DMS153 (cell line): ENCODE measurements around the gene PGAM2.

Source experiments
- DNase-seq: peaks from one replicate; lab custom pipeline; 2025; lab: John Stamatoyannopoulos, UW

Gene PGAM2

DNA sequence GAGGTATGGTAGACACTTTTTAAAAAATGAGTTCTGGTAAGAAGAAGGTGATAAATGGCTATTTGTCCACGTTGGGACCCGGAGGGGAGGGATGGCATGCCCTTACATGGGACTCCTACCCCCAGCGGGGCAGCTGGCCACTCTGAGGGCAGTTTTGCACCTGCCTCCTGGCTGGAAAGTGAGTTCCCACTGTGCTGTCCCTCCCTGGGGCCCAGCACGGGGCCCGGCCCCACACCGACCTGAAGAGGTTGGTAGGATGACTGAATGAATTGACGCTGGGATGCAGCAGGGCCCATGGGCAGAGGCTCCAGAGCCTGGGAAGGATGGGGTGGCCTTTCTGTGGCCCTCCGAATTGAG lies 38.2 kb upstream of the PGAM2 start:
- DNase-seq, result no peak

GRCh38 chr7:44102846-44103565 lies 37.6 kb upstream of the PGAM2 start:
- DNase-seq, result no peak

DNA sequence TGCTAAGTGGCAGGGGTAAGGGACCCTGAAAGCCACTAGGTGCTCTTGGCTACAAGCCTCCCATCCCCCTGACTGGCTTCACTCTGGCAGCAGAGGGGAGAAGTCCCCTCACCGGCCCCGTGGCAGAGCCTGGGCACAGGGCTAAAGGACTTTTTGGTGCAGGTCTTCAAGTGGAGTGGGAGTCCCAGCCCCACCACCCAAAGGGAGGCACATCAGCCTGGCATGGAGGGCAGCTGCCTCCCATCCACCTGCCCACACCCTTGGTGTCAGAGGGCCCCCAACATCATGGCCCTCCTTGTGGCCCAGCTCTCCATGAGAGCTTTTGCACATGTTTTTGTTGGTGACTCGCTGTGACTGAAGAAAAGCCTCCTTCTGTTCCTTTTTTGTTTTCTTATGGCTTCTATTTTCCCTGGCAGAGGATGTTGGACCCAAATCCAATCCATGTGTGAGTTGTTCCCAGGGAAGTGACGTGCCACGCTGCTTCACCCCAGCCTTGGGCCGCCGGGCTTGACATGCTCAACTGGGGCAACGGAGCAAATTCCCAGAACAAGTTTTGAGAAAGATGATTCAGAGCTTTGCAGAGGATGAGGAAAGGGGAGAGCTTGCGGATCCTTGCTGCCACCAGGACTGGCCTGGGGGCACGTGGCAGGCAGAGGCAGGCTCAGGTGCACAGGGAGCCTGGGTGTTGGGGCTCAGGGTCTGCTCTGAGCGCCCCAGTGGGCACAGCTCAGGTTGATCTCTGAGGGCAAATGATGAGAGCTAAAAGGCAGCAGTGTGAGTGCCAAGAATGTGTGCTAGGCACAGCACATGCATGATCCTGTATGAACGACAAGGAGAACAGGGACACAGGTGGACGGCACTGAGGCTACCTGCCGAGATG lies 36.8 kb upstream of the PGAM2 start:
- DNase-seq, result no peak

DNA sequence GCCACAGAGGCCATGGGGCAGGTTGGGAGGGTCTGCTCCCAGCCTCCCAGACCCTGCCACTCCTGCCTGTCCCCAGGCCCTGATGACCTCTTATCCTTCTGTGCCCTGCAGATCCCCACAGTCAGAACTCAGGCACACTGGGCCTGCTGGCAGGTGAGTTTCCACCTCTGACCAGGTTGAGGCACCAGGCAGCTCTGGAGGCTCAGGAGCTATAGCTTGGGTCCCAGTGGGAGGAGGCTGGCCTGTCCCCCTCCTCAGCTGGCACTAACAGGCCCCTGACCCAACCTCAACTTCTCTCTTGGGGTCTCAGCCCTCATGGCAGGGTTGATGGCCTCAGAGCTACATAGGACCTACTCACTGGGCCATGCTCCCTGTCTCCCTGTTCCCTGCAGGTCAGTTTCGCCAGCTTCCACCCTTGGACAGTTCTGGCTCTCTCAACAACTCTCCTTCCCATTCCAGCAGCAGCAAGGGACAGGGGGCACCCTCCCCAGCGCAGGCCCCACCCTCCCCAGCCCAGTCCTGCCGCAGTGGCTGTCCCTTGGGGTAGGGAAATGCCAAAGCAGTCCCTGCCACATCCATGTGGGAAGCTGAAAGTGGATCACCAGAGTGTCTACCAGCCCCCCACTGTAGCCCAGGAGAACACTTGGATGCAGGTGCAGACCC lies 36.1 kb upstream of the PGAM2 start:
- no peak for DNase-seq

- DNase-seq, result no peak
Measured at GRCh38 chr7:44100458-44101302, 35.3 kb upstream of the PGAM2 start.

GRCh38 chr7:44099669-44100068 lies 34.3 kb upstream of the PGAM2 start:
- no peak for DNase-seq

DNA sequence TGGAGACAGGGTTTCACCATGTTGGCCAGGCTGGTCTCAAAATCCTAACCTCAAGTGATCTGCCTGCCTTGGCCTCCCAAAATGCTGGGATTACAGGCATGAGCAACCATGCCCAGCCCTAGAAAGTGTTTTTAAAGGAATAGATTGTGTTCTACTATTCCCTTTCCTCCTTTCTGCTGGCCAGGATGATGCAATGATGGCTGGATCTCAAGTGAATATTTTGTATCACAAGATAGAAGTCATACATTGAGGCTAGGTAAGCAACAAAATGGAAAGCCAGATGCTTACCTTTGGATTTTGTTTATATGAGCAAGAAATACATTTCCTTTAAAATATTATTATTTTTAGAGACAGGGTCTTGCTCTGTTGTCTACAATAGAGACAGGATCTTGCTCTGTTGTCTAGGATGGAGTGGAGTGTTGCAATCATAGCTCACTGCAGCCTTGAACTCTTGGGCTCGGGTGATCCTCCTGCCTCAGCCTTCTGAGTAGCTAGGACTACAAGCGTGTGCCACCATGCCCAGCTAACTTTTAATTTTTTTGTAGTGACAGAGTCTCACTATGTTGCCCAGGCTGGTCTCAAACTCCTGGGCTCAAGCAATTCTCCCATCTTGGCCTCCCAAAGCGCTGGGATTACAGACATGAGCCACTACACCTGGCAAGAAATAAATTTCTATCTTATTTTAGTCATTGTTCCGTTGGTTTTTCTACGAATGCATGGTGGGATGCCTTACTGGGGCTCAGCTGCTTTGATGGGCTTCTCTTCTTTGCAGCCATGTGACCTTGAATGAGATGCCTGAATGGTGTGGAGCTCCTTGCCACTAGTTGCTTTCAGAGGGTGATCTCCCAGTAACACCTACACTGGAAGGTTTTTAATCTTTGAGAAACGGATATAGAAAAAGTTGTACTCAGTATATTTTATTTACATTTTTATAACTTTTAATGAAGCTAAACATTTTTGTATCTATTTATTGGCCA lies 33.0 kb upstream of the PGAM2 start:
- DNase-seq, result no peak

- no peak for DNase-seq
Measured at GRCh38 chr7:44097064-44097932, 31.9 kb upstream of the PGAM2 start.

DNA sequence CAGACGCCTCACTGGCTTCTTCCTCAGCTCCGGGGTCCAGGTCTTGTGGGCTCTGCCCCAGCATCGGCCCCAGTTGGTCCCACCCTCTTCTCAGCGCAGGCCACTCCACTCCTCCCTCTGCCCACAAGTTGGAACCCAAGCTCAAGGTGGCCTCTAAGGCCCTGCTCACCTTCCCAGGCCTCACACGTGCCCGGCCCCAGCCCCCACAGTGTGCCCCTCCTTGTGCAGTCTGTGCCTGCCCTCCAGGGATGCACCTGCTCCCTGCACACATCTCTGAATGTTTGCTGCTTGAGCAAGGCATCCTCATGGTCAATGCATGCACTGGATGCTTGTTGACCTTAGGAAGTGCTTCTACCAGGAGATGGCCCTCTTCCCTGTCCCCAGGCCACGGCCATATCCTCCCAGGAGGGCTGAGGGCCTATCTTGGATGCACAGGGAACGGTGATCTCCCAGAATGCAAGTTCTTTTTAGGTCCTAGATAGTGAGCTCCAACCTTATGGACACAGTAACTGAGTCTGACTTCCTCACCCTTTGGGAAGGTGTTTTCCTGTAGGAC lies 31.0 kb upstream of the PGAM2 start:
- DNase-seq, result no peak

- no peak for DNase-seq
Measured at GRCh38 chr7:44095781-44096180, 30.4 kb upstream of the PGAM2 start.

- DNase-seq, result no peak
Measured at GRCh38 chr7:44094883-44095592, 29.7 kb upstream of the PGAM2 start.

- no peak for DNase-seq
Measured at GRCh38 chr7:44094365-44094764, 29.0 kb upstream of the PGAM2 start.

DNA sequence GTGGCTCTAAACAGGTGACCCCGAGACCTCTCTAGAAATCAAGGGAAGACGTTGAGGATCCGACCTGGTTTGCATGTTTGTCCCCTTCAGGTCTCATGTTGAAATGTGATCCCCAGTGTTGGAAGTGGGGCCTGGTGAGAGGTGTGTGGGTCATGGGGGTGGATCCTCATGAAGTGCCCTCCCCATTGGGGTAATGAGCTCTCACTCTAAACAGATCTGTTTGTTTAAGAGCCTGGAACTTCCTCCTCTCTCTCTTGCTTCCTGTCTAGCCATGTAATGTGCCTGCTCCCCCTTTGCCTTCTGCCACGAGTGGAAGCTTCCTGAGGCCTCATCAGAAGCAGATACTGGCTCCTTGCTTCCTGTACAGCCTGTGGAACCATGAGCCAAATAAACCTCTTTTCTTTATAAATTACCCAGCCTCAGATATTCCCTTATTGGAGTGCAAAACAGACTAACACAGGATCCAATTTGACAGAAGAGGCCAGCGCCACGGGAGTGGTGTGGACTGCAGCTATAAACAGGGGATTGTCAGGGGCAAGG lies 27.8 kb upstream of the PGAM2 start:
- DNase-seq, result no peak

DNA sequence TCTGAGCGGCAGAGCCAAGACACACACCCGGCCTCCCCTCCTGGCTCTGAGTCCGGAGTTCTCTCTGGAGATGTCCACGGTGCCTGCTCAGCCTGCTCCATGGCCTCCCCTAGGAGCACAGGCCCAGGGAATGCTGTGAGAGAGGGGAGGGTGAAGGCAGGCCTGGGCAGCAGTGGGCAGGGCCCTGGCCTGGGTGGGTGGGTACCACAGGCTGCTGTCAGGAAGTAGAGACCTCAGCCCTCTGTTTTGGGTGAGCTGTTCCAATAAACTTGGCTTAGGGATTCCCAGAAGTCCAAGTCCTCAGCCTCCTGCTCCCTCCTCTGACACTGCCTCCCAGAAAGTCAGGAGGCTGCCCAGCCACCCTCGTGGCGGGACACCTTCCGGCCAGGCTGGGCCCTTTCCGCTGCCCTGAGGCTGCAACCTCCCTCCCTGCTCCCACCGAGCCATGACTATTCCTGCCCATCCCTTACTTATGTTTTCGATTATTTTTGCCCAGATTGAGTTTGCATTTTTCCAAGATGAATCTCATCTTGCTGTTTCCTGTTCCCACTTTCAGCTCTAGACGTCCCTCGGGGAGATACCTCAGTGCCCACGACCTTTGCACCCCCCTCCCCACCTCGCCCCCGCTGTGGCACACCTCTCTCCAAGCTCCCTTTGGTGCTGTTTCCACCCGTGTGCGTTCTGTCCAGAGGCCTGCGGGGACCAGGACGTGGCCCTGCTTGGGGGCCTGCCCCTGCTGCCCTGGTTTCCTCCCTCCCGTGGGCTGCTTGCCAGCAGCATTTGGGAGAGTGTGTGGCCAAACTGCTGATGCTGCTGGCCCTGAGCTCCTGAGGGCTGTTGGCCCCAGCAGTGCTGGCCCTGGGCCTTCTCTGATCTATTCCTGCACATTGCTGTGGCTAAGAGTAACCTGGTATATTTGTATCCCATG lies 22.8 kb upstream of the PGAM2 start:
- no peak for DNase-seq

DNA sequence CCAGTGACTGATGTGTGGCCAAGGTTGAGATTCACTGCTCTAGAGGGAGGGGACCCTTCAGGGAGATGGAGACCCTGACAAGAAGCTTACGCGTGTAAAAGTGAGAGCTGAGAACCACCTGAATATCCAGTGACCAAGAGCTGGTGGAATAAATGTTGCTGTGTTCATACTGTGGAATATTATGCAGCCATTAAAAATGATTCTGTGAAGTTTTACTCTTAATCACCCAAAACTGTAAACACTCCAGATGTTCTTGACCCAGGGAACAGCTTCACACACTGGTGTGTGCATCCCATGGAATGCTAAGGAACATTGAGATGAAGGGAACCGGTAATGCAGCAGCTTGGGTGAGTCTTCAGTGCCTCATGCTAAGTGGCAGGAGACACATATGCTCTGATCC lies 21.3 kb upstream of the PGAM2 start:
- no peak for DNase-seq

GRCh38 chr7:44085546-44085945 lies 20.2 kb upstream of the PGAM2 start:
- DNase-seq, result no peak

DNA sequence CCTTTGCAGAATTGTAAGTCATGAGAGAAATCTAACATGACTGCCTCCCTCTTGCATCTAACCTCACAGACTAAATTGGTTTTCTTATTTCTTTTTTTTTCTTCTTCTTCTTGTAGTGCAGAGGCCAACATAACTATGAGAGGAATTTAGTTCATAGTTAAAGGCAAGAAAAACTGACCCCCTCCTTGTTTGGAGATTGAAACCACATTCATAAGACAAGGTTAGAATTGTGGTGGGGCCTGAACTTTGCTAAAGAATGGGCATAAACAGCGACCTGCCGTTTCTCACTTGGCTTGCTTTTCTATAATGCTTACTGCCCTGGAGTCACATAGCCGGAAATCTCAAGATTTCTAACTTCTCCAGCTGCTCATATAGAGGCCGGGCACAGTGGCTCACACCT lies 19.3 kb upstream of the PGAM2 start:
- no peak for DNase-seq

DNA sequence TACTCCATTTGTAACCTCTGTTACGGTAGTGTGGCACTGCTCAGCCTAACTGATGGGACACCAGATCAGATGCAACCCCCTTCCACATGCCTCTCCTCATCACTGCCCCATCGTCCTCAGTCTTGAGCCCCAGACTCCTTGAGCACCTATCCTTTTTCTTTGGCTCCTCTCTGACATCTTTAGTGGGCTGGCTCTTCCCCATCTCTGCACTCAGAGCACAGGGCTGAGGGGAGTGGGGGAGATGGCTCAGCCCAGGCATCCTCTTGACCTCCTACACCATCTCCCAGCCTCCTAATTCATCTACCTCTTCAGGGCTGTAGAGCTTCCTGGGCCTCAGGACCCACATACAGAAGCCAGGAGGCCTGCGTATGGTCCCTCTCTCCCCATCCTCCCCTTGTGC lies 18.4 kb upstream of the PGAM2 start:
- no peak for DNase-seq
